ENCODE measurements around the gene SCTR.

The SCTR gene

GRCh38 chr2:119402645-119403560 is 121.4 kb downstream of the SCTR start:
- no peak for DNase-seq

GRCh38 chr2:119402106-119402505 is 122.2 kb downstream of the SCTR start:
- DNase-seq, result no peak

- no peak for DNase-seq
These were observed 127.1 kb downstream of the SCTR start for GRCh38 chr2:119397196-119397595.

GRCh38 chr2:119393971-119394748 is 130.1 kb downstream of the SCTR start:
- DNase-seq, result no peak
